HEK293 (cell line): Measurements from ENCODE around the gene CPNE4.

Experiments
- CTCF ChIA-PET: fragments of 350-600 bp; formaldehyde crosslinking; extraction: SDS; loops from one replicate; lab custom pipeline; 2021; ENCODE audit warnings: antibody characterized with exemption; lab: Yijun Ruan, JAX
- POLR2A ChIA-PET: fragments of 300-600 bp; formaldehyde crosslinking; extraction: SDS; loops from one replicate; lab custom pipeline; 2020; ENCODE audit warnings: antibody characterized with exemption, inconsistent platforms; lab: Yijun Ruan, JAX
- H3K27ac ChIP-seq: fragments of 200-500 bp; sonication (Bioruptor generic); 2 replicates; pipeline ENCODE4 v1.5.1; 2014; ENCODE audit warnings: low read depth, low read length, control low read depth, inconsistent platforms; ENCODE audit errors: extremely low read depth
- H3K36me3 ChIP-seq, 2 experiments: fragments of 200-500 bp in 1 of 2; sonication (Bioruptor generic) in 1 of 2; 1 replicate in 1 of 2; 2 replicates in 1 of 2; pipeline ENCODE4 v1.5.1; 2014 to 2017; ENCODE audit warnings: inconsistent platforms in 2 of 2, low read length in 2 of 2; ENCODE audit not compliant: control insufficient read depth in 2 of 2, insufficient read depth in 1 of 2
- H3K4me1 ChIP-seq: fragments of 200-500 bp; sonication (Bioruptor generic); 2 replicates; pipeline ENCODE4 v1.5.1; 2014; ENCODE audit warnings: mild to moderate bottlenecking, low read length, inconsistent platforms; ENCODE audit not compliant: control insufficient read depth, insufficient read depth
- H3K4me3 ChIP-seq: 2 replicates; pipeline ENCODE4 v1.5.1; 2011; ENCODE audit warnings: low read depth, mild to moderate bottlenecking, control low read depth, low read length, moderate library complexity
- H3K9me3 ChIP-seq: fragments of 200-500 bp; sonication (Bioruptor generic); 2 replicates; pipeline ENCODE4 v1.5.1; 2014; ENCODE audit warnings: low read depth, low read length, inconsistent platforms; ENCODE audit not compliant: control insufficient read depth, insufficient read depth
- KLF8 ChIP-seq: fragments of 450-650 bp; formaldehyde crosslinking; IDR thresholded peaks from 2 replicates; pipeline ENCODE4 v1.5.1; 2016; ENCODE audit warnings: missing biosample characterization, missing genetic modification characterization
- MEIS1 ChIP-seq: sonication (generic); formaldehyde crosslinking; IDR thresholded peaks from 2 replicates; pipeline ENCODE4 v1.8.1; 2022; ENCODE audit warnings: missing genetic modification reagents, mild to moderate bottlenecking, borderline replicate concordance
- OVOL3 ChIP-seq: fragments of 450-650 bp; formaldehyde crosslinking; IDR thresholded peaks from 2 replicates; pipeline ENCODE4 v1.5.1; 2016; ENCODE audit warnings: missing biosample characterization, missing genetic modification characterization
- PATZ1 ChIP-seq: fragments of 450-650 bp; formaldehyde crosslinking; IDR thresholded peaks from 2 replicates; pipeline ENCODE4 v1.5.1; 2016; ENCODE audit warnings: missing biosample characterization, missing genetic modification characterization
- REST ChIP-seq: fragments of 450-650 bp; formaldehyde crosslinking; IDR thresholded peaks from 2 replicates; pipeline ENCODE4 v1.5.1; 2016; ENCODE audit warnings: missing biosample characterization, missing genetic modification characterization
- SP3 ChIP-seq: fragments of 450-650 bp; formaldehyde crosslinking; IDR thresholded peaks from 2 replicates; pipeline ENCODE4 v1.5.1; 2016; ENCODE audit warnings: missing biosample characterization, missing genetic modification characterization
- ZBTB20 ChIP-seq: fragments of 450-650 bp; formaldehyde crosslinking; IDR thresholded peaks from 2 replicates; pipeline ENCODE4 v1.5.1; 2016; ENCODE audit warnings: missing biosample characterization, missing genetic modification characterization
- ZNF2 ChIP-seq: fragments of 450-650 bp; formaldehyde crosslinking; IDR thresholded peaks from 2 replicates; pipeline ENCODE4 v1.5.1; 2016; ENCODE audit warnings: missing biosample characterization, missing genetic modification characterization
- ZNF239 ChIP-seq: fragments of 450-650 bp; formaldehyde crosslinking; IDR thresholded peaks from 2 replicates; pipeline ENCODE4 v1.5.1; 2016; ENCODE audit warnings: missing biosample characterization, missing genetic modification characterization
- ZNF274 ChIP-seq, 2 experiments: fragments of 200-500 bp in 1 of 2; fragments of 450-650 bp in 1 of 2; sonication (Bioruptor generic) in 1 of 2; formaldehyde crosslinking in 1 of 2; IDR thresholded peaks; 2 replicates each; pipeline versions ENCODE4 v1.5.1 to v1.6.1; 2014 to 2016; ENCODE audit warnings: borderline replicate concordance in 1 of 2, inconsistent platforms in 1 of 2, low read length in 1 of 2, missing biosample characterization in 1 of 2, missing genetic modification characterization in 1 of 2
- ZNF311 ChIP-seq: fragments of 450-650 bp; formaldehyde crosslinking; IDR thresholded peaks from 2 replicates; pipeline ENCODE4 v1.5.1; 2017; ENCODE audit warnings: missing biosample characterization, missing genetic modification characterization, borderline replicate concordance
- ZNF521 ChIP-seq: fragments of 450-650 bp; formaldehyde crosslinking; IDR thresholded peaks from 2 replicates; pipeline ENCODE4 v1.5.1; 2017; ENCODE audit warnings: missing biosample characterization, mild to moderate bottlenecking, missing genetic modification characterization
- ZNF624 ChIP-seq: fragments of 450-650 bp; formaldehyde crosslinking; IDR thresholded peaks from 2 replicates; pipeline ENCODE4 v1.5.1; 2017; ENCODE audit warnings: missing biosample characterization, missing genetic modification characterization
- ZNF658 ChIP-seq: fragments of 450-650 bp; formaldehyde crosslinking; IDR thresholded peaks from 2 replicates; pipeline ENCODE4; 2016; ENCODE audit warnings: missing biosample characterization, missing genetic modification characterization
- ZNF768 ChIP-seq: fragments of 450-650 bp; formaldehyde crosslinking; IDR thresholded peaks from 2 replicates; pipeline ENCODE4 v1.5.1; 2018; ENCODE audit warnings: missing biosample characterization, mild to moderate bottlenecking, missing genetic modification characterization
- ZNF830 ChIP-seq: fragments of 450-650 bp; IDR thresholded peaks from 2 replicates; pipeline ENCODE4 v1.5.0; 2018; ENCODE audit warnings: missing biosample characterization, missing genetic modification characterization, low read depth, mild to moderate bottlenecking, moderate library complexity
- TF ChIP-seq, protein P1 (sequence below): sonication (generic); formaldehyde crosslinking; IDR thresholded peaks from 2 replicates; pipeline ENCODE4 v1.8.1; 2022; ENCODE audit warnings: mild to moderate bottlenecking, moderate library complexity, missing genetic modification reagents
- TF ChIP-seq, protein P2 (sequence below): fragments of 450-650 bp; formaldehyde crosslinking; IDR thresholded peaks from 2 replicates; pipeline ENCODE4 v1.5.1; 2016; ENCODE audit warnings: missing biosample characterization, missing genetic modification characterization
- TF ChIP-seq, protein P3 (sequence below): fragments of 450-650 bp; formaldehyde crosslinking; IDR thresholded peaks from 2 replicates; pipeline ENCODE4 v1.5.1; 2017; ENCODE audit warnings: missing biosample characterization, missing genetic modification characterization

CPNE4 gene

DNA sequence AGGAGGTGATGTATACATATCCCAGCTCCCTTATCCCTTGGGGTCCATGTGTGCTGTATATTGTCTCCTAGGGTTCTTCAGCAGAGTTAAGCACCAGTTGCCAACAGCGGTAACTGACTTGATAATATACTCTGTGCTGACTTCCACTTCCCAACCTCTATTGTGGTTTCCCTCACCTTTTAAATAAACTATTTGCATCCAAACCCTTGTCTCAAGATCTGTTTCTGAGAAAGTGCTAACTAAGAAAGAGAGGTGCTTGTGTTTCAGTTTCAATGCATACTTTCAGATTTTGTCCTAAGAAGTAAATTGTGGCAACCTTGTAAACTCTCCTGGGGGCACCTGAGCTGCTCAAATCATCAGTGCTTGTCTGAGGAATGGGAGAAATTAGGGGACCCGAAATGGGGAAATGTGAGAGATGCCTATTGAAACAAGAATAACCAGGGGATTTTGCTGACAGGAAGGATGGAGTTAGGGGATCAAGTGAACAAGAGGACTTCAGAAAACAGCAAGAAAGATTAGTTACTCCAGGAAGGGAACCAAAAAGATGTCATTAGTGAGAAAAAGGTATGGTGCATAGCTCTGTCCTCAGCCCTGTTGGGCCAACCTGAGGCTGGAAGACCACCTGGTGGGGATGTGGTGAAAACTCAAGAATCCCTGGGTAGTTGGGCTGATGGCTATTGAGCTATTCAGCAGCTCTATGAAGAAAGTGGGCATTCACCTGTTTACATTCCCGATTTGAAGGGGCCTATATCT is 481.1 kb downstream of the CPNE4 start:
- Histone ChIP-seq H3K36me3 (no peaks in the 10 kb centered on the region), H3K4me3 (no peak overlapping the region), H3K27ac (no peak overlapping the region), H3K9me3 (no peaks in the 10 kb centered on the region), H3K4me1 (no peaks in the 10 kb centered on the region)
- no peak for TF ChIP-seq ZNF624
- no peak for TF ChIP-seq ZNF768 (tag by site-specific recombination)
- no peak for TF ChIP-seq SP3 (tag by site-specific recombination)
- TF ChIP-seq ZBTB20 (tag by site-specific recombination) = no peak
- no peak for TF ChIP-seq PATZ1 (tag by site-specific recombination)
- no peak for TF ChIP-seq MEIS1 (CRISPR knock-in tag)
- TF ChIP-seq ZNF830 = no peak
- TF ChIP-seq ZNF2 (tag by site-specific recombination) = no peak
- no peak for TF ChIP-seq OVOL3
- no peak for TF ChIP-seq KLF8 (tag by site-specific recombination)
- TF ChIP-seq, protein P1, sequence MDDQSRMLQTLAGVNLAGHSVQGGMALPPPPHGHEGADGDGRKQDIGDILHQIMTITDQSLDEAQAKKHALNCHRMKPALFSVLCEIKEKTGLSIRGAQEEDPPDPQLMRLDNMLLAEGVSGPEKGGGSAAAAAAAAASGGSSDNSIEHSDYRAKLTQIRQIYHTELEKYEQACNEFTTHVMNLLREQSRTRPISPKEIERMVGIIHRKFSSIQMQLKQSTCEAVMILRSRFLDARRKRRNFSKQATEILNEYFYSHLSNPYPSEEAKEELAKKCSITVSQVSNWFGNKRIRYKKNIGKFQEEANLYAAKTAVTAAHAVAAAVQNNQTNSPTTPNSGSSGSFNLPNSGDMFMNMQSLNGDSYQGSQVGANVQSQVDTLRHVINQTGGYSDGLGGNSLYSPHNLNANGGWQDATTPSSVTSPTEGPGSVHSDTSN = no peak
- no peak for TF ChIP-seq ZNF311 (tag by site-specific recombination)
- TF ChIP-seq REST (tag by site-specific recombination) = no peak
- no peak for TF ChIP-seq ZNF274 (IDR thresholded peaks at IDR 0.05; ENCODE audit: low read length)
- no peak for TF ChIP-seq ZNF274 (tag by site-specific recombination; IDR thresholded peaks at IDR 0.05; ENCODE audit: borderline replicate concordance)
- TF ChIP-seq ZNF239 (tag by site-specific recombination) = no peak
- TF ChIP-seq ZNF658 (tag by site-specific recombination) = no peak
- TF ChIP-seq, protein P2, sequence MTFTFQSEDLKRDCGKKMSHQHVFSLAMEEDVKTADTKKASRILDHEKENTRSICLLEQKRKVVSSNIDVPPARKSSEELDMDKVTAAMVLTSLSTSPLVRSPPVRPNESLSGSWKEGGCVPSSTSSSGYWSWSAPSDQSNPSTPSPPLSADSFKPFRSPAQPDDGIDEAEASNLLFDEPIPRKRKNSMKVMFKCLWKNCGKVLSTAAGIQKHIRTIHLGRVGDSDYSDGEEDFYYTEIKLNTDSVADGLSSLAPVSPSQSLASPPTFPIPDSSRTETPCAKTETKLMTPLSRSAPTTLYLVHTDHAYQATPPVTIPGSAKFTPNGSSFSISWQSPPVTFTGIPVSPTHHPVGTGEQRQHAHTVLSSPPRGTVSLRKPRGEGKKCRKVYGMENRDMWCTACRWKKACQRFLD (tag by site-specific recombination) = no peak
- no peak for TF ChIP-seq ZNF521
- TF ChIP-seq, protein P3, sequence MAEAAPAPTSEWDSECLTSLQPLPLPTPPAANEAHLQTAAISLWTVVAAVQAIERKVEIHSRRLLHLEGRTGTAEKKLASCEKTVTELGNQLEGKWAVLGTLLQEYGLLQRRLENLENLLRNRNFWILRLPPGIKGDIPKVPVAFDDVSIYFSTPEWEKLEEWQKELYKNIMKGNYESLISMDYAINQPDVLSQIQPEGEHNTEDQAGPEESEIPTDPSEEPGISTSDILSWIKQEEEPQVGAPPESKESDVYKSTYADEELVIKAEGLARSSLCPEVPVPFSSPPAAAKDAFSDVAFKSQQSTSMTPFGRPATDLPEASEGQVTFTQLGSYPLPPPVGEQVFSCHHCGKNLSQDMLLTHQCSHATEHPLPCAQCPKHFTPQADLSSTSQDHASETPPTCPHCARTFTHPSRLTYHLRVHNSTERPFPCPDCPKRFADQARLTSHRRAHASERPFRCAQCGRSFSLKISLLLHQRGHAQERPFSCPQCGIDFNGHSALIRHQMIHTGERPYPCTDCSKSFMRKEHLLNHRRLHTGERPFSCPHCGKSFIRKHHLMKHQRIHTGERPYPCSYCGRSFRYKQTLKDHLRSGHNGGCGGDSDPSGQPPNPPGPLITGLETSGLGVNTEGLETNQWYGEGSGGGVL (tag by site-specific recombination) = no peak
- ChIA-PET CTCF (interaction anchor here (1.6 kb wide), 1 partner anchor 521 kb away, joined by 3 read pairs; no protein-coding TSS in a partner anchor), POLR2A (no interaction called here)
